GM19468 (cell line): ENCODE data around the gene ENO1.

Source experiments
- ATAC-seq: cut with Tn5 transposase; IDR thresholded peaks from one replicate; pipeline ENCODE4 v1.9.1; 2021; ENCODE audit warnings: mild to moderate bottlenecking, moderate library complexity, moderate number of reproducible peaks; ENCODE audit not compliant: unreplicated experiment; ENCODE audit errors: extremely low read depth

Gene ENO1

DNA sequence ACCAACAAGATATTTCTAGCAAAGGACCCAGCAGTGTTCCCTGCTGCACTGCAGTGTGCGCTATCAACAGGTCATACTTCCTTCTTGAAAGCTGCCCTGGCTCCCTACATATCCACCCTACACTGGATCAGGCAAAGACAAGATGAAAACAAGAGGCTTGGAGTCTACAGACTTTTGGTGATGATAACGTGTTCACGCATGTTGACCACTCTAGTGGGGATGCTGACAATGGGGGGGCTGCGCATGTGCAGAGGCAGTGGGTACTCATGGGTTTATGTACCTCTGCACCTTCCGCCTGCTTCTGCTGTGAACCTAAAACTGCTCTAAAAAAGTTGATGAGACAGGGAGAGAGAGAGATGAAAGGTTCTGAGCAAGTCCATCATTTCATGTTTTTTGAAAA, 5.5 kb downstream of the ENO1 start:
- ATAC-seq, result no peak

DNA sequence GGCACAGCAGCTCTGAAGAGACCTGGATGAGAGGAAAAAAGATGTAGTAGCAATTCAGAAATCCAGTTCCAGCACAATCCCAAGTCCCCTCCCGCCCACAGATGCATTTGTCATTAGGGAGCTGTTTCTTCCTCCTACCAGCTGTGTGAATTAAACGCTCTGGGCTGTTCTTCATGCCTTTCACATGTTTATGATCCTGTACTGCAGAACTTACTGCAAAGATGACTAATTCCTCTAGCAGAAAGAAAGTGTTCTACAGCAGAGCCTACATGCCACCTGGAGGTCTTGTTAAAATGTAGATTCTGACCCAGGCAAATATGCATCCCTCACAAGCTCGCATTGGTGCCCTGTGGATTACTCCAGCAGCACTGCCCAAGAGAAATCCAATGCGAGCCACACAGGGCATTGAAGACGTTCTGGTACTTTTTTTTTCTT, 6.5 kb downstream of the ENO1 start:
- no peak for ATAC-seq

- ATAC-seq, result no peak
Measured at GRCh38 chr1:8871539-8871935, 6.9 kb downstream of the ENO1 start.

DNA sequence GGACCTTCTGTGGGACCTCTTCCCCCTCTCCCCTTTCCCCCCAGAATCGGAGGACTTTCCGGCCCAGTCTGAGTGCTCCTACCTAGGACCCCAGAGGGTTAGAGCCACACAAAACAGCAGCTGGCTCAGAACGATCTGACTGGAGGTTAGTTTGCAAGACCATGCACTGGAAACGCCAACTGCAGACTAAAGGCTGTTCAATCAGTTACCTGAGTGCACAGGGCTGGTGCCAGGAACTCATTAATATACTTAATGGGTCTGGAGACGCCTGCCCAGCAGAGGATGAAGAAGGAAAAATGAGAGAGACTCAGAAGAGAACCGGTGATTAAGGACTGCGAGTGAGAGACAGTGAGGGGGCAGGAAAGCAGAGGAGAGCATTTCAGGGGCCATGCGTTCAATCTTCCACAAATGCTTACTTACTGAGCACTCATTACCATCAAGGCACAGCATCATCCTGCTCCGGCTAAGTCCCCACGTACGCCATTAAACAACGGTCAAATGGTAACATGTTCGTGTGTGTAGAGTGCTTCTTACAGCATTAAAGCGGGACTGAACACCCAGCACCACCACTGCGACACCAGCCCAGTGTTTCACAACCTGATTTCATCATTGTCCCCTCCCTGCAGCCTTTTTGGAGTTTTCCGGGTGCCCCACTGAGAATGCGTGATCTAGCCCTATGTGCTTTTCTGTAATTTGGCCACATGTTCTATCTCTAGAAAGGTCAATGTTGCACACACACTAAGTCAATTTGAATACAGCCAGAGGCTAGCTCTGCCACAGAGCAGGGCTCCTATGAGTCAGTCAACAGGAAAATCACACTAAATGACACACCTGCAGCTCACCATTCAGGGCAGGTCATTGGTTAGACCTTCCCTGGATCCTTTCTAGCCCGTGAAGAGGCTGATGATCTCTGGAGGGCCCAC, 7.6 kb downstream of the ENO1 start:
- no peak for ATAC-seq

DNA sequence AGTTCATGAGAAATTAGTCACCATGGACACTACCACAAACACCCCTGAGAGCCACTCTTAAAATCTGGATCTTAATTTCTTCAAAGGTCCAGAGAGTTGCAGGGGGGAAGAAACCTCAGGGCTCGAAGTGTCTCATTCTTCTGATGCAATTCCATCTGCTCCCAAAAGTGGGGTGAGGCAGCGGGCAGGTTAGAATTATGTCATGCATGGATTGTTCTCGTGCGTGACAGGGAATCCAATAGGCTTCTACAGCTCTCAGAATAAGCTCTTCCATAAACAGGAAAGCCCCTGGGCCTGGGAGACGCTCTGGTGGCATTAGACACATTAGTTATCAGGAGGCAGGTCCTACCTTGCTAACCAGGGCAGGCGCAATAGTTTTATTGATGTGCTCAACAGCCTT, 8.4 kb downstream of the ENO1 start:
- no peak for ATAC-seq

DNA sequence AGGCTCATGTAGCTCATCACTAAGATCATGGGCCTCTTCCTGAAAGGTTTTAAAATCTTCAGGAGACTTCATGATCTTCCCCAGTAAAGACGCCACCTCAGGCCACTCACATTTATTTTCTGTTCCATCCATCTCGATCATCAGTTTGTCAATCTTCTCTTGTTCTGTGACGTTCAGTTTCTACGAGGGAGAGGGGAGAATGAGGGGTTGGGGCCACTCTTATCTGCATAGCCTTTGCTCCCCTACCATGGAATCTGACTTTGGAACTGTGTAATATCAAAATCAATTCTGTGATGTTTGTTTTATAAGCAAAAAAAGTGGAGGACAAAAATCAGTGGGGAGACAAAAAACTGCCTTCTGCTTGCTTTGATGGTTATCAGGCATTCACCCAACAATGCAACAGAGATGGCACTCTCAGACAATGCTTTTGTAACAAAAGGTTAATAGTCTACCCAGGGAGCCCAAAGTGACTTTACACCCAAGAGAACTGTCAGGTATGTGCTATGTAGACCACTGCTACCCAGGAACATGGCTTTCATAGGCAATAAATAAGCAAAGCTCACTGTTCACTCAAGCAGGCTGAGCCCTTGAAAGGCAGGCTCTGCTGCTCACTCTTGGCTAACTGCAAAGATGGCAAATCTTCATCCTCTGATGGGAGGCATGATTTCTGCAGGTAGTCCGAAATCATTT, 10.5 kb downstream of the ENO1 start:
- no peak for ATAC-seq

GRCh38 chr1:8866792-8867415, 11.6 kb downstream of the ENO1 start:
- ATAC-seq, result no peak

DNA sequence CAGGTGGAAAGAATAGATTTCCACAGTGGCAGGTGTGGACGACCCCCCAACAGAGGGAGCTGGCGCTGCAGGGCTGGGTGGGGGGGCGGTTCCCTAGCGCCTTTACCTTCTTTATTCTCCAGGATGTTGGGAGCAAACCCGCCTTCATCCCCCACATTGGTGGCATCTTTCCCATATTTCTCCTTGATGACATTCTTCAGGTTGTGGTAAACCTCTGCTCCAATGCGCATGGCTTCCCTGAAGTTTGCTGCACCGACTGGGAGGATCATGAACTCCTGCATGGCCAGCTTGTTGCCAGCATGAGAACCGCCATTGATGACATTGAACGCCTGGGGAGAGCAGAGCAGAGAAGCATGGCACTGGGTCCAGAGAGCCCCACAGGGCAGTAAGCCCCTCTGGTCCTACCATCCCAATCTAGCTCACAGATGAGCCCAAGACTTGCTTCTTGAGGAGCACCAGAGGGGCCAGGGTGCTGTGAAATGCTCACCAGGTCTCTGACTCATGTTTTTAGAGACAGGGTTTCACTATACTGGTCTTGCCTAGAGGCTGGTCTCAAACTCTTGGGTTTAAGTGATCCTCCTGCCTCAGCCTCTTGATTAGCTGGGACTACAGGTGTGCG, 12.2 kb downstream of the ENO1 start:
- no peak for ATAC-seq

DNA sequence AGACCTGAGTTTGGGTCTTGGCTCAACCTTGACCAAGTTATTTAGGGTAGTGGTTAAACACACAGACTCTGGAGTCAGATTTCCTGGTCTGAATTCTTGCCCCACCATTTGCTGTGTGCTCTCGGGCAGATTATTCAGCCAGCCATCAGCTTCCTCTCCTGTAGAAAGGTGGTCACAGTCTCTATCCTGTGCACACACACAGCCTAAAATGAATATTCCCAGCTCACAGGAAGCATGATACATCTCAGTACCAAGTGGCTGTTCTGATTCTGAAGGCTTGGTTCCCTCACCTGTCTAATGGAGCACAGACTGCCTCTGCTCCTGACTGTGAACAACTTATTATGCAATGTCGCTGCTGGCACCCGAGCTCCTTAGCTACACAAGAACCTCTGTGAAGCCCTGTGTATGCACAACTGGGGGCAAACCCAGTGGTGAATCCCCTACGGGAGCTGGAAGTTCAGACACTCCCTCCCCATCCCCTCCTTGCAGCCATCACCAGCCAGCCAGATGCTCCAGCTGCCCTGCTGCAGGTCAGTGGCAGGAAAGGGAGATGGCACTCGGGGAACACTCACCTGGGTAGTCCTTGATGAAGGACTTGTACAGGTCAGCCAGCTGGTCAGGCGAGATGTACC, 13.7 kb downstream of the ENO1 start:
- ATAC-seq, result no peak

- no peak for ATAC-seq
Measured at GRCh38 chr1:8863794-8864233, 14.7 kb downstream of the ENO1 start.

DNA sequence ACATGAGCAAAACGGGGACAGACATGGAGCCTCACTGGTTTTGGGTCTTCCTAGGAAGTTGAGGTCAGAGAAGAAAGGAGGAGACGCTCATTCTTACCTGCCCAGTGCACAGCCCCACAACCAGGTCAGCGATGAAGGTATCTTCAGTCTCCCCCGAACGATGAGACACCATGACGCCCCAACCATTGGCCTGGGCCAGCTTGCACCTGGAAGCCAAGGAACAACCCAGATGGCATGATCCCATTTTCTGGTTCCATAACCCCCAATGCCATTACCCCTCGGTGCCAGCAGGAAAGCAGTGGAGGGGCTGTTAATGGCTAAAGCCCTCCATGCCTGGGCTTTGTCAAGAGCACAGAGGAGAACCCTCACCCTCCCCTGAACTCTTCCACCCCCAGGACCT, 15.3 kb downstream of the ENO1 start:
- ATAC-seq, result no peak

- ATAC-seq, result no peak
Measured at GRCh38 chr1:8862528-8862927, 16.0 kb downstream of the ENO1 start.

DNA sequence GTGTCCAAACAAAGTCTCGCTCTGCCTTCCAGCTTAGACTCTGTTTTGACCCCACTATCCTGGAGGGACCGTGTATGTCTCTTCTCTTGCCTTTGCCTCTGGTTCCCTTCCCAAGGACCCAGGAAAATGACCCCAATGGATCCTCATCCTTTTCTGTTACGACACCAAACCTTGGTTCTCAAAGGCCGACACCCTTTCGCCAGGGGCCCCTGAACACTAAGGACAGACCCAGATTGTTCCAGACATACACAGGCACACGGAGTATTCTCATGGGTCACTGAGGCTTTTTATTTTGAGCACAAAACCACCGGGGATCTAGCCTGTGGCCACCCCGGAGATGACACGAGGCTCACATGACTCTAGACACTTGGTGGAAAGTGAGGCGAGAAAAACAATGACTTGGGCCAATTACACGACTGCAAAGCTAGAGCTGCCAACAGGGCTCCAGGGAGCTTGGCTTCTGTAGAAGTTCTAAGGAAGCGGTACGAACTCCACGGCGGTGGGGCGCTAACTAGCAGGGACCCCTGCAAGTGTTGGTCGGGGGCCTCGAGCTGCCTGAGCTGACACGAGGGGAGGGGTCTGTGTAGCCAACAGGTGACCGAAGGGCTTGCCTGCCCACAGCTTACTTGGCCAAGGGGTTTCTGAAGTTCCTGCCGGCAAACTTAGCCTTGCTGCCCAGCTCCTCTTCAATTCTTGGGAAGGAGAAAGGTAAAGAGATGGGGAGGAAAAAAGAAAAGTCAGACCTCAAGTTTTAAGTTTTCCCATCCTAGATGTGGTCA, 17.6 kb downstream of the ENO1 start:
- ATAC-seq, result no peak

DNA sequence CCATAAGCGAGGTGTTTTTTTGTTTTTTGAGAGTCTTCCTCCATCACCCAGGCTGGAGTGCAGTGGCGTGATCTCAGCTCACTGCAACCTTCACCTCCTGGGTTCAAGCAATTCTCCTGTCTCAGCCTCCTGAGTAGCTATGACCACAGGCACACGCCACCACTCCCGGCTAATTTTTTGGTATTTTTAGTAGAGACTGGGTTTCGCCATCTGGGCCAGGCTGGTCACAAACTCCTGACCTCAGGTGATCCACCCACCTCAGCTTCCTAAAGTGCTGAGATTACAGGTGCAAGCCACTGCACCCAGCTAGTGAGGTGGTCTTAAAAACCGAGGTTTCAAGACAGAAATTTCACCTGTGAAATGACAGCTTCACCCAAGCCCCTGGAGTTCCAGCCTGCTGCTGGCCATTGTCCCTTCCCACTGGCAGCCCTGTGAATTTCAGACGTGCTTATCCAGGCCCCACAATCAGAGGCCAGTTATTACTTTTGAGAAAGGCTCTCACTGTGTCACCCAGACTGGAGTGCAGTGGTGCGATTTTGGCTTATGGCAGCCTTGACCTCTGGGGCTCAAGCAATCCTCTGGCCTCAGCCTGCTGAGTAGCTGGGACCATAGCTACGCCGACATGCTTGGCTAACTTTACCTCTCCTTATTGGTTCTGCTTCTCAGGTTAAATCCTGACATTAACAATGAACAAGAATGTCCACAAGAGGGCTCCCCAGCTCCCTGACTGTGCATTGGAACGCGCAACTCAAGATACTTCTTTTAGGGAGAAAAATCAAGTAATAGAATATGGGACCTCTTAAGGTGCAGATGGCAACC, 19.4 kb downstream of the ENO1 start:
- no peak for ATAC-seq

DNA sequence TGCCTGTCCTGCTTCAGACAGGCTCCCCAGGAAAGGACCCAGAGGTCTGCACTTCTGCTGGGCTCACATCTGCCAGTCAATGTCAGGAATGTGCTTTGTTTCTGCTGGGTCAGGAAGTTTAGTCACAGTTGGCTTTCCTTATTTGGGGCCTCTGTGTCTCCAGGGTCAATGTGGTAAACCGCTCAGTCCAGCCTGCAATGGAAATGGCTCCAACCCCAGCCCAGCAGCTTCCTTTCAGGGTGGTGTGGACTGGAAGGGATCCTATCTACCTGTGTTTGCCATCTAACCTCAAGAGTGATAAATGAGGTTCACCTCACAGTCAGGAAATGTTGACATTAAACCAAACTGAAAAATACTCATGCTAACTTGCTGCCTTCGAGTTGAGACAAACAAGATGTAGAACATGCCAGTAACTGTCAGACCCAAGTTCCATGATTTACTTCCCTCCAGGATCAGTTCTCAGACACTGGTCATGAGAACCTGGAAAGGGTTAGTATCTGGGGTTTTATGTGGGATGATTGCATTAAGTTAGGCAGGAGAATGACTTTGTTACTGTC, 20.3 kb downstream of the ENO1 start:
- ATAC-seq, result no peak

- ATAC-seq, result no peak
Measured at GRCh38 chr1:8856689-8857412, 21.6 kb downstream of the ENO1 start.

- ATAC-seq, result no peak
Measured at GRCh38 chr1:8854240-8854639, 24.2 kb downstream of the ENO1 start.

- no peak for ATAC-seq
Measured at GRCh38 chr1:8851060-8851459, 27.4 kb downstream of the ENO1 start.
